HG02970 (cell line): Measurements from ENCODE around the gene AK5.
A peak's percentile ranks its signal among the peaks of the same experiment; 100 is the strongest.

Experiments
- ATAC-seq: cut with Tn5 transposase; IDR thresholded peaks from one replicate; pipeline ENCODE4 v1.9.1; 2021; ENCODE audit warnings: mild to moderate bottlenecking, moderate library complexity, moderate number of reproducible peaks; ENCODE audit not compliant: unreplicated experiment, low FRiP score

AK5 gene

DNA sequence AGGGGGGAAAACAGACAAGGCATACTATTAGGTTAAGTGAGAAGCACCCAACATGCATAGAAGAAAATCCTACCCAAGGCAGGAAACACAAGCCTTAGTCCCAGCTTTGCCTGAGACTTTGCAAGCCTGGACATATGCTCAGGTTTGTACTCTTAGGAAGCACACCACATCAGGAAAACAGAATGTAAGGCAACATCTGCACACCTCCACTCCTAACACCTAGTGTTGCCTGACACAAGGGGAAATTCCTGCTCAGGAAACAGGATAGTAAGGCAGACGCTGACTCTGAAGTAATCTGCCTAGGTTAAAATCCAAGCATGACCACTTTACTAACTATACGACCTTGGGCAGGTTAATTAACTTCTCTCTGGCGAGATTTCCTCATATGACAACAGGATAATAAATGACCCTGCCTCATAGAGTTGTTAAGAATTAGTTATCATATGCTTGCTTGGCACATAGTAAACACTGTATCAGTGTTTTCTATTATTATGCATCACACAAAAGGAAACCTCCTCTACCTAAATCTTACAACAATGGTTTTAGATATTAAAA is 280.9 kb downstream of the AK5 start:
- ATAC-seq: no peak

DNA sequence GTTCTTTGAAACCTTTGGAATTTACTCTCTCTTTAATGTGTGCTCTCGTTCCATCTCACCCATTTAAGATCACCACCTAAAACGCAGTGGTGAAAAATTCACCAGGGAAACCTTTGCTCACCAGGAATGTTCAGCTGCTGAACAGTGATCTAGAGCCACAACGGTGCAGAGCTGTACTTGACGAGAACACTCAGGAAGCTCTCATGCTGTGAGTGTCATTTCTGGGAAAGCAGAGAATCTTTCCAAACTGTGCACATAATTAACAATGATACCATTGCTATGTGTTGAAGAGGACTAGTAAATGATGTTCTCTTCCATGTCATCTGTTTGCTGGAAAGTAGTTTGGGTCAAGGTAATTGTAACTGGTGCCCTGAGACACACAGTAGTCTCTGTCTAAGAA is 283.5 kb downstream of the AK5 start:
- ATAC-seq: no peak

DNA sequence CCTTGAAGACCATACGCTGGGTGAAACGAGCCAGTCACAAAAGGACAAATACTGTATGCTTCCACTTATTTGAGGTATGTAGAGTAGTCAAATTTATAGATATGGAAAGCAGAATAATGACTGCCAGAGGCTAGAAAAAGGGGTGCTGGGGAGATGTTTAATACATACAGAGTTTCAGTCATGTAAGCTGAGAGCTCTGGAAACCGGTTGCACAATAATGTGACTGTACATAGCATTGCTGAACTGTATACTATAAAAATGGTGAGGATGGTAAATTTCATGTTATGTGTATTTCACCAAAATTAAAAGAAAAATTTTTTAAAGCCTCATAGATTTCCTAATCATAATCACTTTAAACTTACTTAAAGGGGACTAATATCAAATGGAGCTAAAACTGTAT is 289.8 kb downstream of the AK5 start:
- ATAC-seq: no peak

DNA sequence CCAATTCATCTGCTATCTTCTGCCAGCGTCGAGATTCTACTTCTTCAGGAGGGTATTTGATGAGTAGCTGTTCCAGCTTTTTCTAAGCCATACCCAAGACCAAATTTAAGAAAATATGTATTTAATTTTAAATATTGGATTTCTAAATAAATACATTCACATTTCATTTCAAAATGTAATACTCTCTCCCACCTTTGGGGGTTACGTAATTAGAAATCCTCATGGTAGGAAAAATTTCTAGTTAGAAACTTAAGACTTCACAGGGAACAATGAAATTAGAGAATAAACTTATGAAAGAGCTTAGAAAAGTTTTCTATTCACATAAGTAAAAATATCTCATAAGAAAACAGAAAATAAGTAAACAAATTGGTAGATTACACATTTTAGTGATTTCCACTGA is 297.7 kb downstream of the AK5 start:
- ATAC-seq: no peak

DNA sequence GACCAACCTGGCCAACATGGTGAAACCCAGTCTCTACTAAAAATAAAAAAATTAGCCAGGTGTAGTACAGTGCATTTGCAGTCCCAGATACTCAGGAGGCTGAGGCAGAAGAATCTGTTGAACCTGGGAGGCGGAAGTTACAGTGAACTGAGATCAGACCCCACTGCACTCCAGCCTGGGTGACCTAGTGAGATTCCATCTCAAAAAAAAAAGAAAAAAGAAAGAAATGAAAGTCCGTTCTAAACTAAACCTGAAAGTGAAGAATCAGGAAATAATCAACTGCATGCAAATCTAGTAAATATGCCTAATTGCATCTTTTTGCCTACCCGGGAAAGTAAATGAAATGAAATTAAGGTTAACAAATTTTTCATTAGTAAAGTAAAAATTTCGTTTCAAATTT is 301.1 kb downstream of the AK5 start:
- no peak for ATAC-seq

DNA sequence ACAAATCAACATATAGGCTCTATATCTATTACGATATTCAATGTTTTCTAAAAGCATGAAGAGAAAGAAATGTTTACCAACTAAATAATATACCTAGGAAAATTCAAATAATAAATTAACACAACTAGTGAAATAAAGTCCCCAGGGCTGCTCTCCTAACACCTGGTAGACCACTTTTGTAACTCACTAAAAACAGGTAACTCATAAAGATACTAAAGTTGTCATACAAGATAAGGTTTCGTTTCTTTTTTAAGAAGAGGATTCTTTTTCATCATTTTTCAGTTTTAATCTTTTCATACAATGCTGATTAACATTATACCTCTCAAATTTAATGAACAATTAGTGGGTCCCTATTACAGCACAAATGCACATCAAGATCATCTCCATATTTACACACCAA is 301.7 kb downstream of the AK5 start:
- no peak for ATAC-seq

DNA sequence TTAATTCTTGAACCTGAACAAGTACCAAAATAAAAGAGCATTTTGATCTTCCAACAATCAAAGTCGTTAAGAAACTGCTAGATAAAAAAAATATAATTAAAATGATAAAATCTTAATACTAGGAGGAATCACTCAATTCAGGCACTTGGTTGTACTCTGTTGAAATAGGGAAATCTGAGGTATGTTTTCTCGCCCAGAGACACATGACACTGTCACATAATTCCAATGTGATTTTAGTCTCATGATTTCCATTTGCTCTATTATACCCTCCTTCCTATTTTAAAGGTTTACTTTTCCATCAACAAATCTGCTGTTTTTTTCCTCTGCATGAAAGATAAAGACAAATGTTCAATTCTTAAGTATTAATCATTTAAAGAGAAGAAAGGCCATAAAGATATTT is 303.1 kb downstream of the AK5 start:
- no peak for ATAC-seq

DNA sequence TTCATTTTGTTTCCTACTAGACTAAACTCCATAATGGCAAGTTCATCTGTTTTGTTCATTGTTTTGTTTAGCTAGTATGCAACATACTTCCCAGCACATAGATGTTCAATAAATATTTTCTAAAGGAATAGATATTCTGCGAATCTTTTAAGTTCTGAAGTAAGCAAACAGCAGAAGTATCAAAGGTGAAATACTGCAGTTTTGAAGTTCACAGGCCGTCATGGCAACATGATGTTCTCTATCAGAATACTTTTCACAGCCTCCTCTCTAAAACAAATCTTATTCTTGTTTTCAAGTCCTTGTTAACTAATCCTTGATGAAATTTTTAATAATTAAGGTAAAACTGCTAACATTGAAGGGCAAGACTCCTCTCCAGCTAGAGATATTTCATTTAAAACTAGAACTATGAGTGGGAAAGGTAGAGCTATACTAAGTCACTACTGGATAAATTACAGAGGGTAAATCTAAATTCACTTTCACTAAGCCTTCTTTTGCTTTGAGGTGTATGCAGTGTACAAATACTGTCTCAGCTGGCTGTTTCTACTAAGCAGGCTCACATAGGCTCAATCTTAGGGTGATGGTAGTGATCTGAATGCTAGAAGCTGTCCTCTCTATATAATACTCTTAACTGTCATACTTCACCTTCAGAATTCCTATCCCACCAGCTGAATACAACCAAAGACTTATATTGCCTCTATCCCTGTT is 303.9 kb downstream of the AK5 start:
- ATAC-seq: no peak

DNA sequence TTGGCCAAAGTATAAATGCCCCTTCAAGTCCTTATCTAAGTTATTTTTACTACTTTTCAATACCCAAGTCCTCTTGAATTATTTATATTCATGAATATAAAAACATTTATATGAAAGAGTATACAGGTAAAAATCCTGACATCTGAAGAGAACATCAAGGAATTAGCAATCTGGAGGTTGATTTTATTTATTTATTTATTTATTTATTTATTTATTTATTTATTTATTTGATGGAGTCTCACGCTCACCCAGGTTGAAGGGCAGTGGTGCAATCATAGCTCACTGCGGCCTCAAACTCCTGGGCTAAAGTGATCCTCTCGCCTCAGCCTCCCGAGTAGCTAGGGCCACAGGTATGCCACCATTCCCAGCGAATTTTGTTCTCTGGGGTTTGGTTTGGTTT is 307.4 kb downstream of the AK5 start:
- ATAC-seq: no peak

DNA sequence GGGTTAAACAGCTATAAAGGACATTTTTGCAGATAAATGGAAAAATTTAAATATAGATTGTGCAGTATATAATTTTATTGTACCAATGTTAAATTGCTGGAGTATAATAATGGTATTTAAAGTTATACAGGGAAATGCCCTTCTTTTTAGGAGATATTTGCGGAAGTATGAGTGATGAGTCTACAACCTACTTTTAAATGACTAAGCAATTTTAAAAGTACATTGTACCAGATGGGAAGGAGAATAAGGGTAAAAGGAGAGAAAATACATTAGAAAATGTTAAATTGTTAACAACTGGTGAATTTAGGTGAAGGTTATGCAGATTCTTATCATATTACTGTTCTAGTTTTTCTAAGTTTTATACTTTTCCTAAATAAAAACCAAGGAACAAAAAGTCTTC is 308.8 kb downstream of the AK5 start:
- no peak for ATAC-seq

DNA sequence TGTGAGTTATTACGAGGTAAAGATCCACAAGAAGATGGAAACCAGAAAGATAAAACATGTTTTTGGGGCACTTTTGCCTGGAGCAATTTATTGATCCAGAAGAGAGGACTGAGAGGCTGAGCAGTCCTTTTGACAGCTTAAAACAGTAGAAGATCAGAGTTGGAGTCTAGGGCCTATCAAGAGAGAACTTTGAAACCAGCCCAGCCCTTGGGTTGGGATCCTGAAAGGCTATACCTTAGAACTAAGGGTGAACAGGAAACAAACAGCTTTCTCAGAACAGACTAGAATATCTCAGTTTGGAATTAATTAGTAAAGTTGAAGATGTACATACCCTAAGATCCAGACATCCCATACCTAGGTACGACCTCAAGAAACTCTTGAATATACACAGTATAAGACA is 311.1 kb downstream of the AK5 start:
- ATAC-seq: no peak

DNA sequence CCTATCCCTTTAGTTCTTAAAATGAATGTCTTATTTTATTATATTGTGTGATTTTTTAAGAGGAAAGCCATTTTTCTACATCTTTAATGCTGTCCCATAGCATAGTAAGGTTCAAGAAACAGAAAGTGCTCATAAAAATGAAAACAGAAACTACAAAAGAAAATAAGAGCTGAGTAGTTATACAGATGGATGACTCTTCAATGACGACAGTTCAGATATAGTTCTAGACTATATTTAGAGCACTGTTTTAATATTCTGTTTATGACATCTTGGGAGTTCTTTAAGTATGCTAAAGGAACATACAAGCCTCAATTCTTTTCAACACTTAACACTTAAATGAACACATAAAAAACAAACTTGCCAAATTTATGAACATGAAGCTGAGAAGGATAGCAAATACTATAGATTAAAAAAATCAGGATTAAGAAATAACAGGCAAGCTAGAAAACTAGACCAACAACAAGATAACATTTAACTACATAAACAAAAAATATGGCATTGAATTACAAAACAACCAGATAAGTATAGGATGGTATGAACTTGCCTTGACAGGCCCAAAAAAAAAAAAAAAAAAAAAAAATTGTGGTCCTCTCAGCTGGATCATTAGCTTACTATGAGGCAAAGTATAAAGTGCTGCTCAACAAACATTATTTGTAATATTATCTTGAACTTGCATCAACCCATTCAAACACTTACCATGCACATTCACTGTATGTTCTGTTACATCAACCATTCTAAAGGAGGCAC is 312.7 kb downstream of the AK5 start:
- ATAC-seq: peak; percentile 67

DNA sequence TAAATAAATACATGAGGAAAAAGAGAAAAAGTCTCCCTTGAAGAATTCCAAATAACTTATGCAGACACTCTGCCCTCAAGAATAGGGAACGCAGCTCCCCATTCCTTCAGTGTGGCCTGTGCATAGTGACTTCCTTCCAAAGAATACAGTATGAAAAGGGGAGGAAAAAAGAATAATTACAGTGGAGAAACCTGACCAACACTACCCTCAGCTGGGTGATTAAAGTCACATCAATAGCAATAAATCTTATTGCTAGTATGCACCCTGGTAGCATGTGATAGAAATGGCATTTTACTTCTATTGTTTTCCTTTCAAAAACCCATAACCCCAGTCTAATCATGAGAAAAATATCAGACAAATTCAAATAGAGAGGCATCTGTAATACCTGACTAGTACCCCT is 315.5 kb downstream of the AK5 start:
- no peak for ATAC-seq

DNA sequence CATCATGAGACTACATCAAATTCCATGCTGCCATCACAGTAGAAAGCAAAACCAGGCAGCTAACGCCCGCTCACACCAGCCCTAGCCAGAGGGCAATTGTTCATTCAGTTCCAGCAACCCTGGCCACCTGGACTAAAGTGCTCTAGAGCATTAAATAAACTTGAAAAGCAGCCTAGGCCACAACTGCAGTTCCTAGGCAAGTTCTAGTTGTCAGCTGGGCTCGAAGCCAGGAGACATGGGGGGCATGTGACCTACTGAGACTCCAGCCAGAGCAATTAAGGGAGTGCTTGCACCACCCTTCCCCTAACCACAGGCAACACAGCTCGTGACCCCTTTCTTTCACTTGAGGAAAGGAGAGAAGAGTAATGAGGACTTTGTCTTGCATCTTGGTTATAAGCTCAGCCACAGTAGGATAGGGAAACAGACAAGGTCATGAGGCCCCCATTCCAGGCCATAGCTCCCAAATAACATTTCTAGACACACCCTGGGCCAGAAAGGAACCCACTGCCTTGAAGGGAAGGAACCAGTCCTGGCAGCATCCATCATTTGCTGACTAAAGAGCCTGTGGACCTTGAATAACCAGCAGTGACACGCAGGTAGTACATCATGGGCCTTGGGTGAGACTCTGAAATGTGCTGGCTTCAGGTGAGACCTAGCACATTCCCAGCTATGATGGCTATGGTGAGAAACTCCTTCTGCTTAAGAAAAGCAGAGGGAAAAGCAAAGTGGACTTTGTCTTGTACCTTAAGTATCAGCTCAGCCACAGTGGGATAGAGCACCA is 323.6 kb downstream of the AK5 start:
- no peak for ATAC-seq

DNA sequence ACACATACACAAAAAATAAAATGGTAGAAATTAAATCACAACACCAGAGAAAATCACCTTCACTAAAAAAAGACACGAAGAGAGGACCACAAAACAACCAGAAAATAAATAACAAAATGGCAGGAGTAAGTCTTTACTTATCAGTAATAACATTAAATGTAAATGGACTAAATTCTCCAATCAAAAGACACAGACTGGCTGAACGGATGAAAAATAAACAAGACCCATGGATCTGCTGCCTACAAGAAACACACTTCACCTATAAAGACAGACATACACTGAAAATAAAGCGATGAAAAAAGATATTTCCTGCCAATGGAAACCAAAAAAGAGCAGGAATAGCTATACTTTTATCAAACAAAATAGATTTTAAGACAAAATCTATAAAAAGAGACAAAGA is 327.1 kb downstream of the AK5 start:
- no peak for ATAC-seq
